ENCODE results near the gene RPP40.

GRCh38 chr6:4999586-4999985, 4.3 kb downstream of the RPP40 start:
- TF ChIP-seq POLR2A (IDR thresholded peaks at IDR 0.05): no peak
- no peak for TF ChIP-seq CTCF (IDR thresholded peaks at IDR 0.05)
- no peak for TF ChIP-seq POLR2AphosphoS5 (IDR thresholded peaks at IDR 0.05)

All from stomach (tissue), 4 donors.